Measurements from ENCODE around the gene PPP5C.

DNA sequence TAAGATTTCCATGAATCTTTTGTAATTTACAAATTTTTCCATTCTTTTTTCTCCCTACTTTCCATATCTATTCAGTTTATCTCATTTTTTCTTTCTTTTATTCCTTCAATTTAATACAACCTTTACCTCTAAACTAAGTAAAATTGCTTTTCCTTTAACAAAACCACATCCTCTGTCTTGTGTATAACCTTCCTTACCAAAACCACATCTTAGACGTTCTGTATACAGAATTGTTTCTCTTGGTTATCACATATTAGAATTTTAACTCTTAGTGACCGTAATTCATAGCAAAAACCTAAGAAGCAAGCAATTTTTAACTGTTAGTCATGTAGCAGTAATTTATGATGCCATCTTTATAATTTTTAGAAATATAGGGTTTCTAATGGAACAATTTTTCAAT, 15.0 kb downstream of the PPP5C start:
- no peak for TF ChIP-seq SIN3A (IDR thresholded peaks at IDR 0.05; ENCODE audit: low read depth)
- no peak for TF ChIP-seq JUND (IDR thresholded peaks at IDR 0.05)
- TF ChIP-seq, protein P1, sequence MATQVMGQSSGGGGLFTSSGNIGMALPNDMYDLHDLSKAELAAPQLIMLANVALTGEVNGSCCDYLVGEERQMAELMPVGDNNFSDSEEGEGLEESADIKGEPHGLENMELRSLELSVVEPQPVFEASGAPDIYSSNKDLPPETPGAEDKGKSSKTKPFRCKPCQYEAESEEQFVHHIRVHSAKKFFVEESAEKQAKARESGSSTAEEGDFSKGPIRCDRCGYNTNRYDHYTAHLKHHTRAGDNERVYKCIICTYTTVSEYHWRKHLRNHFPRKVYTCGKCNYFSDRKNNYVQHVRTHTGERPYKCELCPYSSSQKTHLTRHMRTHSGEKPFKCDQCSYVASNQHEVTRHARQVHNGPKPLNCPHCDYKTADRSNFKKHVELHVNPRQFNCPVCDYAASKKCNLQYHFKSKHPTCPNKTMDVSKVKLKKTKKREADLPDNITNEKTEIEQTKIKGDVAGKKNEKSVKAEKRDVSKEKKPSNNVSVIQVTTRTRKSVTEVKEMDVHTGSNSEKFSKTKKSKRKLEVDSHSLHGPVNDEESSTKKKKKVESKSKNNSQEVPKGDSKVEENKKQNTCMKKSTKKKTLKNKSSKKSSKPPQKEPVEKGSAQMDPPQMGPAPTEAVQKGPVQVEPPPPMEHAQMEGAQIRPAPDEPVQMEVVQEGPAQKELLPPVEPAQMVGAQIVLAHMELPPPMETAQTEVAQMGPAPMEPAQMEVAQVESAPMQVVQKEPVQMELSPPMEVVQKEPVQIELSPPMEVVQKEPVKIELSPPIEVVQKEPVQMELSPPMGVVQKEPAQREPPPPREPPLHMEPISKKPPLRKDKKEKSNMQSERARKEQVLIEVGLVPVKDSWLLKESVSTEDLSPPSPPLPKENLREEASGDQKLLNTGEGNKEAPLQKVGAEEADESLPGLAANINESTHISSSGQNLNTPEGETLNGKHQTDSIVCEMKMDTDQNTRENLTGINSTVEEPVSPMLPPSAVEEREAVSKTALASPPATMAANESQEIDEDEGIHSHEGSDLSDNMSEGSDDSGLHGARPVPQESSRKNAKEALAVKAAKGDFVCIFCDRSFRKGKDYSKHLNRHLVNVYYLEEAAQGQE (IDR thresholded peaks at IDR 0.05; ENCODE audit: low read depth), result no peak
- TF ChIP-seq POLR2A (IDR thresholded peaks at IDR 0.05; ENCODE audit: borderline replicate concordance, extremely low read depth, insufficient read depth, insufficient read length), result no peak

Data from HCT116 (cell line).